Central memory CD8-positive, alpha-beta T cell (primary cell): ENCODE measurements around the gene RNF152.

ENCODE experiments used
- ATAC-seq: fragments of 150-1000 bp; cut with Tn5 transposase; replicated peaks from 2 replicates; pipeline ENCODE4 v1.10.0; 2022; ENCODE audit warnings: mild to moderate bottlenecking, moderate FRiP score, moderate number of reproducible peaks; ENCODE audit not compliant: poor library complexity, severe bottlenecking; ENCODE audit errors: extremely low read depth
- DNase-seq, 2 donors: peaks; one replicate each; pipeline ENCODE4 v3.0.0; 2021; ENCODE audit warnings: low spot score in 2 of 2
- H3K27ac Mint-ChIP-seq: one replicate; pipeline ENCODE4 v1.8.0; 2022; ENCODE audit warnings: low read depth, mild to moderate bottlenecking, moderate library complexity, mixed read lengths
- H3K27me3 Mint-ChIP-seq: one replicate; pipeline ENCODE4 v1.8.0; 2022; ENCODE audit warnings: mixed read lengths
- H3K36me3 Mint-ChIP-seq: one replicate; pipeline ENCODE4 v1.8.0; 2022; ENCODE audit warnings: mild to moderate bottlenecking, moderate library complexity, mixed read lengths; ENCODE audit not compliant: insufficient read depth
- H3K4me1 Mint-ChIP-seq: one replicate; pipeline ENCODE4 v1.8.0; 2022; ENCODE audit warnings: mixed read lengths
- H3K4me3 Mint-ChIP-seq: one replicate; pipeline ENCODE4 v1.8.0; 2022; ENCODE audit warnings: mild to moderate bottlenecking, moderate library complexity, mixed read lengths
- H3K9me3 Mint-ChIP-seq: one replicate; pipeline ENCODE4 v1.8.0; 2022; ENCODE audit warnings: mixed read lengths

RNF152 gene

GRCh38 chr18:61859113-61859512, 33.7 kb downstream of the RNF152 start:
- H3K4me3 Mint-ChIP-seq: no peak overlapping the region
- no peak for ATAC-seq
- H3K36me3 Mint-ChIP-seq: no peaks in the 10 kb centered on the region
- H3K27ac Mint-ChIP-seq: no peak overlapping the region
- H3K27me3 Mint-ChIP-seq: peaks cover 25% of the 10 kb centered on the region
- no peaks in the 10 kb centered on the region for H3K9me3 Mint-ChIP-seq
- no peak for DNase-seq
- no peaks in the 10 kb centered on the region for H3K4me1 Mint-ChIP-seq

DNA sequence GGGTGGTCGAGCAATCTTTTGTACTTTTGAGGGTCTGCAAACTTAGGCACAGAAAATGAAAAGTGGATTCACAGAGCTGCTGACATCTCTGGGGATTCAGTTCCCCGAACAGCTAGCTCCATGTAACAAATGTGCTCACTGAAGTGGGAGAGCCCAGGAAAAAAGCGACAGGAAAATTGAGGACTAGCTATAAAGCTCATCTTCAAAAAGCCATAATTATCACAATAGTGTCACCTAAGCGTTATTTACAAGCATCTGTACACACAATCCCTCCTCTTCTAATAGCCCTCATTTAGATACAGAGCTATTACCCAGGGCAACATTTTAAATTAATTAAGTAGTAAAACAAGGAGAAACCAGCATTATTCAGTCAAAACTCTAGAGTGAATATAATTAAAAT, 36.1 kb downstream of the RNF152 start:
- H3K27me3 Mint-ChIP-seq: peaks cover 31% of the 10 kb centered on the region
- no peaks in the 10 kb centered on the region for H3K4me1 Mint-ChIP-seq
- no peak for DNase-seq
- no peaks in the 10 kb centered on the region for H3K9me3 Mint-ChIP-seq
- H3K36me3 Mint-ChIP-seq: no peaks in the 10 kb centered on the region
- no peak overlapping the region for H3K4me3 Mint-ChIP-seq
- no peak overlapping the region for H3K27ac Mint-ChIP-seq
- ATAC-seq: no peak

DNA sequence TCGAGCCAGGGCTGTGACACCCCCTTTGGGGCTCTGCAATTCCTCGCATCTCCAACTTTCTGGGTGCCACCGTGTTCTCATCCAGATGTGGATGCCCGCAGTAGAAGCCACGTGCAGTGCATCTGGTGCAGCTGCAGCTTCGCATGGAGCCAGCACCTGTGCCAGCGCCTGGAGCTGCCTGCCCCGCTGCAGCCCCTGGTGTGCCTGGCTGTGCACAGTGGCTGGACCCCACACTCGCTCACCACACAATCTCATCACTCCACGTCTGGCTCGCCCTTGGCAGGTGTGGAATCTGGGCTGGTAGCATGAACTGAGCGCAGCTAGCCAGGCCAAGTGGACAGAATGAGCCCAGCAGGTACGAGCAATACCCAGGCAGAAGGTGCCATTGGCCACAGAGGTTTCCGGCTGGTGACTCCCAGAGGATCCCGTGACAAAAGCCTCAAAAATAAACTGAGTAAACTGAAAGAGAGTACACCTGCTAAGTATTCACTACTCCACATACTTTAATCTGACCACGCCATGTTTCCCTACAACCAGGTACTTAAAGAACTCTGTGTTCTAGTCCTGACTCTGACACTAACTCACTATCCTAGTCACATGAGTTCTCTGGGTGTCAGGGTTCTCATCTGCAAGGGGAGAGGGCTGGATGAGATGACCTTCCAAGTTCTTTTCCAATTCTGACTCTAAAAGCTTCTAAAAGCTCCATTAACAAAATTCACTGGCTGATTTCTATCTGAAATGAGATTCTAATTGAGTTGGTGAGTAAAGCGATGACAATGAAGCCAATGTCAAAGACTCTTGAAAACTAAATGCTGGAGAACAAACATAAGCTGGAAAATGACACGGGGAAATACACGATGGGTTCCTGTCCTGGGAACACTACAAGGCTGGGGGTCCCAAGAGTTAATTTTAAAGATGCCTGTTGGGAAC, 37.1 kb downstream of the RNF152 start:
- Mint-ChIP-seq H3K27me3 (peaks cover 31% of the 10 kb centered on the region), H3K36me3 (no peaks in the 10 kb centered on the region), H3K9me3 (no peaks in the 10 kb centered on the region), H3K4me3 (no peak overlapping the region), H3K4me1 (no peaks in the 10 kb centered on the region), H3K27ac (no peak overlapping the region)
- no peak for ATAC-seq
- DNase-seq: no peak

DNA sequence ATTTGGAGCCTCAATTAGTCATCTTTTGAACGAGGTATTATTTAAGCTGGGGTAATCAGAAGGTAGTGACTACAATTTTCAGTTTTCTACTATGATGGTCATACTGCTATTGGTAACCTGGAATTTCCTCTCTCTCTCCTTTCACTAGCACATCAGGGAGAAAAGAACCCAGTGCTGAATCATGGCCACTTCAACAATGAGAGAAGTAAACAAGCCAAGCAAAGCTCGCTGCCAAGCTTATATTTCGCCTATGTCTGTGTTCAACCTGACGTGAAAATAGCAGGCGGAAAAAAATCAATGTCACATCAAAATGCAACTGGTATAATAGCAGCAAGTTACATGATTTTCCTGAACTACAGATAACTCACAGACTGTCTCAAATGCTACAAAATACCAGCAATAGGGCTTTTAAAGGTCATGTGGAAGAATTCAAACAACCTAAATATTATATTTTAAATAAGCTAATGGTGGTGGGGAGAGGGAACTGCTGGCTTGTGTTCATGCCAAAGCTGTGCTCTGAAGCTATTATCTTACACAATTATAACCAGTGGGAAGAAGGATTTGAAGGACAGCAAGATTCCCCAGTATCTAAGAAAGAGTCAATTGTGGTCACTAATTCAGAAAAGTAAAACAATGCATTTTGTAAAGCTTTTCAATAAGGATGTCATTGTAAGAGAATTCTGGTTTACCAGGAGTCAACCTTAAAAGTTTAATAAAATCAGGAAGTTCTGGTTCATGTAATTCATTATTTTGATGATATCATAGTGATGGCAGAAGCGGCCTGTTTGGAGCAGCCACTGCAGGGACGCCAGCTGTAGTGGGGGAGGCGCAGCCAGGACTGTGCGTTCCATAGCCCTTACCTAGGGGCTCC, 38.0 kb downstream of the RNF152 start:
- no peaks in the 10 kb centered on the region for H3K36me3 Mint-ChIP-seq
- H3K4me1 Mint-ChIP-seq: no peaks in the 10 kb centered on the region
- no peak overlapping the region for H3K27ac Mint-ChIP-seq
- no peak overlapping the region for H3K4me3 Mint-ChIP-seq
- no peak for ATAC-seq
- H3K9me3 Mint-ChIP-seq: no peaks in the 10 kb centered on the region
- no peak for DNase-seq
- peaks cover 31% of the 10 kb centered on the region for H3K27me3 Mint-ChIP-seq

DNA sequence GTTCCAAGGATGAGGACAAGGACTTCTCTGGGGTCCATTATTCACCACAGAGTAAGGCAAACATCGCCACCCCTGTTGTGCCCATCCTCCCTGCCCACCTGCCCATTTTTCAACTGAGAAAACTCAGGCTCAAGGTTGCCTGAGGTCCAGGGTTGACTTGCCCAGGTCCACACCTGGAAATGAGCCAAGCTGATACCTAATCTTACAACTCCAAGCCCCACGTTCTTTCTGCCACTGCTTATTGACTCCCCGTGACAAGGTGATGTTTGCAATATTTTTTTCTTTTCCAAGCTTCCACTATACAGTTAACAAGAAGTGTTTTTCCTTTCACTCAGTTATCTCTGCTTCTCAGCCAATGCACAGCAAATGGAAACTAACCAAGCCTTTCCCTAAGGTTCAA, 39.0 kb downstream of the RNF152 start:
- H3K27me3 Mint-ChIP-seq: peaks cover 32% of the 10 kb centered on the region
- no peak overlapping the region for H3K4me3 Mint-ChIP-seq
- H3K4me1 Mint-ChIP-seq: no peaks in the 10 kb centered on the region
- no peaks in the 10 kb centered on the region for H3K9me3 Mint-ChIP-seq
- peaks cover 2% of the 10 kb centered on the region for H3K36me3 Mint-ChIP-seq
- no peak overlapping the region for H3K27ac Mint-ChIP-seq
- ATAC-seq (no peak), DNase-seq (no peak)

GRCh38 chr18:61852496-61852895, 40.3 kb downstream of the RNF152 start:
- H3K27me3 Mint-ChIP-seq: peaks cover 32% of the 10 kb centered on the region
- ATAC-seq: no peak
- H3K4me3 Mint-ChIP-seq: no peak overlapping the region
- no peak overlapping the region for H3K27ac Mint-ChIP-seq
- no peaks in the 10 kb centered on the region for H3K9me3 Mint-ChIP-seq
- H3K36me3 Mint-ChIP-seq: peaks cover 2% of the 10 kb centered on the region
- no peak for DNase-seq
- no peaks in the 10 kb centered on the region for H3K4me1 Mint-ChIP-seq

DNA sequence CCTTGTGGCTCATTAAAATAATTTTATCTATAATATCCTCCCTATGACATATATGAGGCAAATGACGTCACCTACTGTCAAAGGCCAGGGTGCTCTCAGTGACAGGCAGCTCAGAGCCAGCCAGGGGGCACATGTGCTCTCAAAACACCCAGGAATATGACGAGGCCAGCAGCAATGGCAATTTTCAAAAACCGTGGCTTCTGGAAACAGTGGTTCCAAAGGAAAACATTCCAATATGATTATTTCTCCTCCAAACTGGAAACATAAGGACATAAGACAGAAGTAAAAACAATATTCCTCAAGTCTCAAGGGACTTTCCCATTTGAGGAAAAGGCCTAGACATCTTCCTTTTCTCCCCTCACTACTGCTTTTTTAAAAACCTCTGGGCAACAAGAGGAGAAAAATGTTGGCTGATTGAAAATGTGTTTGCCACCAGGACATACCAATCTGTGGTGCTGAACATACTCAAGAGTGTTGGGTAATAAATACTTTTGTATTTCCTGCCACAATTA, 40.8 kb downstream of the RNF152 start:
- peaks cover 2% of the 10 kb centered on the region for H3K36me3 Mint-ChIP-seq
- no peak for DNase-seq
- no peak overlapping the region for H3K4me3 Mint-ChIP-seq

DNA sequence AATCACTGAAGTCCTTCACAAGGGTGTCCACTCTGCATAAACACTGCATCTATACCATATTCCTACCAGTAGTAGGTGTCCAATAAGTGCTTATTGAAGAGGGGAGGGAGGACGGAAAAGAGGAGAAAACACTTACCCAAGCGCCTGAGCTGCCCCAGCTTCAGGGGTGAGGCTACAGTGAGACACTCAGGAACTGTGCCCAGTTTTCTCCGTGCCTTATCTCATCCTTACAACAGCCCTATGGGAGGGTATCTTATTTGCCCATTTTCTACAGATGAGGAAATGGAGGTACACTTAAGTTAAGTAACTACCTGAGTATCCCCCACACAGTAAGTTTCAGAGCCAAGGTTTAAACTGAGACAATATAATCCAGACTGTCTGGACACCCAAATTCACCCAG, 41.5 kb downstream of the RNF152 start:
- H3K27ac Mint-ChIP-seq: no peak overlapping the region
- no peaks in the 10 kb centered on the region for H3K9me3 Mint-ChIP-seq
- peaks cover 37% of the 10 kb centered on the region for H3K27me3 Mint-ChIP-seq
- H3K4me3 Mint-ChIP-seq: no peak overlapping the region
- peaks cover 2% of the 10 kb centered on the region for H3K36me3 Mint-ChIP-seq
- no peaks in the 10 kb centered on the region for H3K4me1 Mint-ChIP-seq
- ATAC-seq (no peak), DNase-seq (no peak)

More for the DNA sequence above, 40.8 kb downstream of the RNF152 start:
- ATAC-seq: no peak
- no peak overlapping the region for H3K27ac Mint-ChIP-seq
- H3K9me3 Mint-ChIP-seq: no peaks in the 10 kb centered on the region
- no peaks in the 10 kb centered on the region for H3K4me1 Mint-ChIP-seq
- peaks cover 30% of the 10 kb centered on the region for H3K27me3 Mint-ChIP-seq

- Mint-ChIP-seq H3K27me3 (peaks cover 42% of the 10 kb centered on the region), H3K4me3 (no peak overlapping the region), H3K27ac (no peak overlapping the region), H3K9me3 (no peaks in the 10 kb centered on the region), H3K36me3 (peaks cover 2% of the 10 kb centered on the region), H3K4me1 (no peaks in the 10 kb centered on the region)
- DNase-seq (no peak), ATAC-seq (no peak)
Observed at GRCh38 chr18:61850756-61851155, 42.1 kb downstream of the RNF152 start.

GRCh38 chr18:61847164-61847791, 45.5 kb downstream of the RNF152 start:
- no peak overlapping the region for H3K27ac Mint-ChIP-seq
- H3K27me3 Mint-ChIP-seq: peaks cover 47% of the 10 kb centered on the region
- no peak overlapping the region for H3K4me3 Mint-ChIP-seq
- DNase-seq (no peak), ATAC-seq (no peak)
- H3K36me3 Mint-ChIP-seq: peaks cover 2% of the 10 kb centered on the region
- no peaks in the 10 kb centered on the region for H3K4me1 Mint-ChIP-seq
- no peaks in the 10 kb centered on the region for H3K9me3 Mint-ChIP-seq

- Mint-ChIP-seq H3K4me3 (no peak overlapping the region), H3K36me3 (peaks cover 2% of the 10 kb centered on the region), H3K27ac (no peak overlapping the region), H3K4me1 (no peaks in the 10 kb centered on the region), H3K9me3 (no peaks in the 10 kb centered on the region), H3K27me3 (peaks cover 49% of the 10 kb centered on the region)
- no peak for ATAC-seq
- DNase-seq: no peak
Observed at GRCh38 chr18:61845197-61845596, 47.6 kb downstream of the RNF152 start.

- DNase-seq (no peak), ATAC-seq (no peak)
- no peak overlapping the region for H3K4me3 Mint-ChIP-seq
- H3K36me3 Mint-ChIP-seq: peaks cover 2% of the 10 kb centered on the region
- H3K4me1 Mint-ChIP-seq: no peaks in the 10 kb centered on the region
- H3K27ac Mint-ChIP-seq: no peak overlapping the region
- H3K27me3 Mint-ChIP-seq: peaks cover 49% of the 10 kb centered on the region
- H3K9me3 Mint-ChIP-seq: no peaks in the 10 kb centered on the region
Observed at GRCh38 chr18:61844726-61845125, 48.1 kb downstream of the RNF152 start.
